Measurements from ENCODE around the gene C16orf96.

- no peak for TF ChIP-seq POLR2A (IDR thresholded peaks at IDR 0.05; ENCODE audit: low read length)
- no peak for TF ChIP-seq SMC3 (IDR thresholded peaks at IDR 0.05)
These were observed 8.0 kb upstream of the C16orf96 start for GRCh38 chr16:4548124-4548523.

Measured in A549 (cell line).